ENCODE data around the gene UMODL1. TPM values are rescaled to one million over a fixed set of nuclear protein-coding genes. Genes with fewer than 3 reads are reported as not detected.

UMODL1 gene
- total and polyA plus RNA-seq, 2 donors, result 1.4 to 1.7 TPM

DNA sequence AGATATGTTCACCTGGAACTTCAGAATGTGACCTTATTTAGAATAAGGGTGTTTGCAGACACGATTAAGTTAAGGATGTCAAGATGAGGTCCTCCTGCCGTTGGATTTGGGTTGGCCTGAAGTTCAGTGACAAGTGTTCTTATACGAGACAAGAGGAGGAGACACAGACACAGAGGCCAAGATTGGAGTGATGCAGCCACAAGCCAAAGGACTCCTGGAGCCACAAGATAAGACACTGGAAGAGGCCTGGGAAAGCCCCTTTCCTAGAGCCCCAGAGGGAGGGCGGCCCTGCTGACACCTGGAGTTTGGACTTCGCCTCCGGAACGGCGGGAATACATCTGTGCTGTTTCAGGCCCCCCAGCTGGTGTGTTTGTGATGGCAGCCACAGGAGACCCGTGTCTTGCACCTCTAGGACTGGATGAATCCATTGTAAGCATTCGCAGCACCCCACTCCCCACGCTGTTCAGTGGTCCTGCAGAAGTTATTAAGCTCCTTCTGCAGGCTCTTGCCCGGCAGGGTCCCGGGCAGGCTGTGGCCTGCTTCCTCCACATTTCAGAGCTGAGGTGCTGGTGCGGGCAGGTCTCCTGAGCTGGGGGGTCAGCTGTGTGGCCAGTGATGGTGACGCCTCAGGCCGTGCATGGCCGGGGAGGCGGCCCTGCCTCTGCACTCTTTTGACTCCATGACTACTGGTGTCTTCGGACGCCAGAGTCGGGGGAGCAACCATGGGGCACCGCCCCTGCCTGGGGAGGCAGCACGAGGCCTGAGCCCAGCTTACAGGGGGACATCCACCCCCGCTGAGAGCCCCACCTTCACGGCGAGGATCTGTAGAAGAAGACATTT lies 34.6 kb downstream of the UMODL1 start:
- 96% methylated on average over 26 of the region's 26 CpGs for WGBS
- Histone ChIP-seq H3K4me3 (ENCODE audit: low read length in 2 of 2) (no peak overlapping the region), H3K27ac (ENCODE audit: low read depth in 1 of 2, low read length in 1 of 2) (no peak overlapping the region), H3K27me3 (ENCODE audit: control insufficient read depth in 2 of 2, insufficient read depth in 1 of 2, low read length in 1 of 2) (no peaks in the 10 kb centered on the region), H3K4me1 (ENCODE audit: control insufficient read depth in 2 of 2, insufficient read depth in 2 of 2, low read length in 2 of 2) (peaks cover 24 to 56% of the 10 kb centered on the region in 2 donors), H3K36me3 (ENCODE audit: control insufficient read depth in 2 of 2, insufficient read depth in 2 of 2, low read length in 1 of 2) (no peaks in the 10 kb centered on the region), H3K9me3 (ENCODE audit: control insufficient read depth in 2 of 2, insufficient read depth in 1 of 2, low read length in 1 of 2) (no peaks in the 10 kb centered on the region)
- no peak for DNase-seq (ENCODE audit: low read depth in 6 of 9, low spot score in 9 of 9)

DNA sequence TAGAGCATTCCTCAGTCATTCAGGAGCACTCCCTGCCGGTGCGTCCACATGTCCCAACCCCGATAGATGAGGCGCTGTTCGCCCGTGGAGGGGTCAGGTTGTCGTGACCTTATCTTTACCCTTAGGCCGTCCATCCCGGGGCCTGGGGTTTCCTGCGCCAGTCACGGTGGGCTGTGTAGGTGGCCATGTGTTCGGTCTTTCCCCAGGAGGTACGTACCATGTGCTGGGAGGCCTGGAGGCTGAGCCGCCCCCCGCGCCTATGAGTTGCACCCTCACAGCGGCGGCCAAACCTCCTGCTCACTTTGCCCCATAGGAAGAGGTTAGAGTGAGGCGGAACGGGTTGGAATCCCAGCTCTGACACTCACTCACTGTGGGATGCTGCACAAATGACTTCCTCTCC lies 35.3 kb downstream of the UMODL1 start:
- H3K27ac ChIP-seq (ENCODE audit: low read depth in 1 of 2, low read length in 1 of 2), result no peak overlapping the region
- 98% methylated on average over 20 of the region's 20 CpGs for WGBS
- peaks cover 20 to 50% of the 10 kb centered on the region in 2 donors for H3K4me1 ChIP-seq (ENCODE audit: control insufficient read depth in 2 of 2, insufficient read depth in 2 of 2, low read length in 2 of 2)
- no peak overlapping the region for H3K4me3 ChIP-seq (ENCODE audit: low read length in 2 of 2)
- no peaks in the 10 kb centered on the region for H3K9me3 ChIP-seq (ENCODE audit: control insufficient read depth in 2 of 2, insufficient read depth in 1 of 2, low read length in 1 of 2)
- H3K36me3 ChIP-seq (ENCODE audit: control insufficient read depth in 2 of 2, insufficient read depth in 2 of 2, low read length in 1 of 2), result no peaks in the 10 kb centered on the region
- no peaks in the 10 kb centered on the region for H3K27me3 ChIP-seq (ENCODE audit: control insufficient read depth in 2 of 2, insufficient read depth in 1 of 2, low read length in 1 of 2)
- DNase-seq (ENCODE audit: low read depth in 6 of 9, low spot score in 9 of 9), result no peak

DNA sequence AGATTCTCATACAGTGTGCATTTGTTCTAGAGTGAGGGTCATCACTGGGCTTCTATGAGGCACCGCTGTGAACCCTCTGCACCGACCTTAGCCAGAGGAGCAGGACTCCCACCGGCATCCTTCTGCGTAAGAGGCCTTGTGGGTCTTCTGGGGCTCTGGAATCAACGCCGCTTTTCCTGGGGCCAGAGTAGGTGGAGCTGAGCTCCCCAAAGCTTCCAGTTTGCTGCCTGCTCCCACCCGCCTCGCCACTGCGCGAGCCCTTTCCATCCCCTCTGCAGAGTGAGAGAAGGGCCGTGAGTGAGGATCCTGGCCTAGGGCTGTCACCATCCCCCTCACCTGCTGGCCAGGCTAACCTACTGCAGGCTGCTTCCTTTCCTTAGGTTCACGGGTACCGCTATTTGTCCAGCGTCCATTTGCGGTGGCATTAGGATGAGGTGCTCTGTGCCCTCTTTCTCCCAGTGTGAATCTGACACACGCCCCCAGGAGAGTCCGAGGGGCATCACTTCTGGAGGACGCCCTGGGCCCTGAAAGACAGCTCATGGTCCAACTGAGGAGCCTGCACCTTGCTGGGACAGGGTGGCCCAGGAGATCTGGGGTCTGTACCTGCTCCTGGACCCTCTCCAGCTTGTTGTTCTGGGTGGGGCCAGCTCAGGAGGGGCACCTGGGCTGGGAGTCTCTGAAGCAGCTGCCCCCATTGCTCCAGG lies 36.2 kb downstream of the UMODL1 start:
- peaks cover 12 to 41% of the 10 kb centered on the region in 2 donors for H3K4me1 ChIP-seq (ENCODE audit: control insufficient read depth in 2 of 2, insufficient read depth in 2 of 2, low read length in 2 of 2)
- peak overlapping the region in 1 of 2 donors; percentile 19 for H3K4me3 ChIP-seq (ENCODE audit: low read length in 2 of 2)
- H3K27me3 ChIP-seq (ENCODE audit: control insufficient read depth in 2 of 2, insufficient read depth in 1 of 2, low read length in 1 of 2), result no peaks in the 10 kb centered on the region
- H3K36me3 ChIP-seq (ENCODE audit: control insufficient read depth in 2 of 2, insufficient read depth in 2 of 2, low read length in 1 of 2), result no peaks in the 10 kb centered on the region
- peak overlapping the region; percentile 31 to 87 for H3K27ac ChIP-seq (ENCODE audit: low read depth in 1 of 2, low read length in 1 of 2)
- WGBS, result 90% methylated on average over 18 of the region's 18 CpGs
- peaks cover 0 to 4% of the 10 kb centered on the region in 2 donors for H3K9me3 ChIP-seq (ENCODE audit: control insufficient read depth in 2 of 2, insufficient read depth in 1 of 2, low read length in 1 of 2)
- DNase-seq (ENCODE audit: low read depth in 6 of 9, low spot score in 9 of 9), result no peak

DNA sequence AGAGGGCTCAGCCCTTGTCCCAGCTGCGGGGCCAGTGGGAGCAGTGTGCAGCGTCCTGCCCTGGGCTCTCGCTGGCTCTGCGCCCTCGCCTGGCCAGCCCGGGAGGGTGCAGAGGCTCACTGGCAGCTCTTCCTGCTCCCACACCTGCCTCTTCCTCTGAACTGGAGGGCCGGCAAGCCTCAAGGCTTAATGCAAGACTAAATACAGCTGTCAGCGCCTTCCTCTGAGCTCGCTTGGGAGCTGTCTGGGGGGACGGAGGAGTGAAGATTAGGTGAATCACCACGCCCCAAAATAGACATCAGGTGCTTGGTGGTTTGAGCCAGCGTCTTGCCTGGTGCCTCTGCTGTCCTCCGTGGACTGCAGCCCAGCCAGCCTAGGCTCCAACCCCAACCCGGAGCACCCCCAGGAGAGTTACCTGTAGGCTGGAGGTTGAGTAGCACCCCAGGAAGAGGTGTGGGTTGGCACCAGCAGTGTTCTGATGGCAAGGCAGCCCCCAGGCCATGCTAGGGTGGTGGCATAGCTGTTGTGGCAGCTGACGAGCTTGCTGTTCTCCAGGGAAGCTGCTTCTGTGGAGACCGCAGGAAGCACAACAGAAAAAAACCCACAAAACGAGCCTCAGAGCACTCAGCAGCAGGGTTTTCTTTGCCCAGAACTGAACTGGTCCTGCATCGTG lies 36.9 kb downstream of the UMODL1 start:
- H3K27me3 ChIP-seq (ENCODE audit: control insufficient read depth in 2 of 2, insufficient read depth in 1 of 2, low read length in 1 of 2), result no peaks in the 10 kb centered on the region
- H3K4me3 ChIP-seq (ENCODE audit: low read length in 2 of 2), result peak overlapping the region; percentile 19 to 26
- H3K27ac ChIP-seq (ENCODE audit: low read depth in 1 of 2, low read length in 1 of 2), result peak overlapping the region; percentile 47 to 87
- H3K36me3 ChIP-seq (ENCODE audit: control insufficient read depth in 2 of 2, insufficient read depth in 2 of 2, low read length in 1 of 2), result no peaks in the 10 kb centered on the region
- H3K4me1 ChIP-seq (ENCODE audit: control insufficient read depth in 2 of 2, insufficient read depth in 2 of 2, low read length in 2 of 2), result peaks cover 8 to 40% of the 10 kb centered on the region in 2 donors
- 2% methylated on average over 18 of the region's 18 CpGs for WGBS
- peak in 5 of 9 donors; percentile 54 to 79 (median 70) for DNase-seq (ENCODE audit: low read depth in 6 of 9, low spot score in 9 of 9)
- H3K9me3 ChIP-seq (ENCODE audit: control insufficient read depth in 2 of 2, insufficient read depth in 1 of 2, low read length in 1 of 2), result peaks cover 0 to 4% of the 10 kb centered on the region in 2 donors

DNA sequence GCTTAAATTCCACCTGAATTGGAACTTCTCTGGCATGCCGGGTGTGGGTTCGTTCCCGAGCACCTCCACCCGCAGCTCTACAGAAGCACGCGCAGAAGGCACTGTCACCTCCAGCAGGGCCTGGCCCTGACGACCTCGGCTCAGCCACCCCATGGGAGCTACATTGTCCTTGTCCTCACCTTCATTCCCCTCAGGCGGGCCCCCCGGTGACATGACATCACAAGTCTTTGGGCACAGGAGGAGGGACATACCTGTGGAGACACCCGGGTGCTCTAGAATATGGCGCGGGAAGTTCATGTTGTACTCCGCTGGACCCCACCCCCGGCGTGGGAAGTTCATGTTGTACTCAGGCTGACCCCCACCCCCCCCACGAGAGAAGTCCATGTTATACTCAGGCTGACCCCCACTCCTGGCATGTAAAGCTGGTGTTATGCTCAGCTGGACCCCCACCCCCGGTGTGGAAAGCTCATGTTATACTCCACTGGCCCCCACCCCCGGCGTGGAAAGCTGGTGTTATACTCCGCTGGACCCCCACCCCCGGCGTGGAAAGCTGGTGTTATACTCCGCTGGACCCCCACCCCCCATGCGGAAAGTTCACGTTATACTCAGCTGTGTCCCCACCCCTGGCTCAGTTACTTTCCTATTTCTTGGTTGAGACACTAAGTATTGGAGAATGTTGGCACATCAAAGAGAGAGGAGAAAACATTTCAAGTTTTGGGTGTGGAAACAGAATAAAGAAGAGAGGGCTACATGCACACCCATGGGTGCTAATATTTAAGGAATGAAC lies 37.6 kb downstream of the UMODL1 start:
- no peak for DNase-seq (ENCODE audit: low read depth in 6 of 9, low spot score in 9 of 9)
- no peaks in the 10 kb centered on the region for H3K36me3 ChIP-seq (ENCODE audit: control insufficient read depth in 2 of 2, insufficient read depth in 2 of 2, low read length in 1 of 2)
- H3K27me3 ChIP-seq (ENCODE audit: control insufficient read depth in 2 of 2, insufficient read depth in 1 of 2, low read length in 1 of 2), result no peaks in the 10 kb centered on the region
- WGBS, result 56% methylated on average over 26 of the region's 26 CpGs
- H3K27ac ChIP-seq (ENCODE audit: low read depth in 1 of 2, low read length in 1 of 2), result peak overlapping the region; percentile 47 to 87
- peaks cover 8 to 41% of the 10 kb centered on the region in 2 donors for H3K4me1 ChIP-seq (ENCODE audit: control insufficient read depth in 2 of 2, insufficient read depth in 2 of 2, low read length in 2 of 2)
- H3K9me3 ChIP-seq (ENCODE audit: control insufficient read depth in 2 of 2, insufficient read depth in 1 of 2, low read length in 1 of 2), result peaks cover 0 to 4% of the 10 kb centered on the region in 2 donors
- peak overlapping the region; percentile 19 to 26 for H3K4me3 ChIP-seq (ENCODE audit: low read length in 2 of 2)

DNA sequence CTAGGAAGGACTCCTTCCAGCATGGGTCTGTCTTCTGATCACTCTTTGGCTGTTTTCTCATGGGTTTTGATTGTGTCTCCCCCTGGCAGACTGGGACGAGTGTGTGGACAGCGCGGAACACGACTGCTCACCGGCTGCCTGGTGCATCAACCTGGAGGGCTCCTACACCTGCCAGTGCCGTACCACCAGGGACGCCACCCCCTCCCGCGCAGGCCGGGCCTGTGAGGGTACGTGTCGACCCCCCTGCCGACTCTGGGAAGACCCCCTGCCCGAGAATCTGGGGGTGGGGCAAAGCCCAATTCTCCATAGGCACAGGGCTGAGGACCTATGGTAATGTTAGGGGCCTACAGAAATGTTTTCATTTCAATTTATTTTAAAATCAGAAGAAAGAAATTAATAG lies 38.4 kb downstream of the UMODL1 start:
- peaks cover 0 to 4% of the 10 kb centered on the region in 2 donors for H3K9me3 ChIP-seq (ENCODE audit: control insufficient read depth in 2 of 2, insufficient read depth in 1 of 2, low read length in 1 of 2)
- peaks cover 8 to 41% of the 10 kb centered on the region in 2 donors for H3K4me1 ChIP-seq (ENCODE audit: control insufficient read depth in 2 of 2, insufficient read depth in 2 of 2, low read length in 2 of 2)
- no peak for DNase-seq (ENCODE audit: low read depth in 6 of 9, low spot score in 9 of 9)
- no peak overlapping the region for H3K27ac ChIP-seq (ENCODE audit: low read depth in 1 of 2, low read length in 1 of 2)
- H3K4me3 ChIP-seq (ENCODE audit: low read length in 2 of 2), result no peak overlapping the region
- no peaks in the 10 kb centered on the region for H3K27me3 ChIP-seq (ENCODE audit: control insufficient read depth in 2 of 2, insufficient read depth in 1 of 2, low read length in 1 of 2)
- H3K36me3 ChIP-seq (ENCODE audit: control insufficient read depth in 2 of 2, insufficient read depth in 2 of 2, low read length in 1 of 2), result no peaks in the 10 kb centered on the region
- WGBS, result 97% methylated on average over 14 of the region's 14 CpGs

DNA sequence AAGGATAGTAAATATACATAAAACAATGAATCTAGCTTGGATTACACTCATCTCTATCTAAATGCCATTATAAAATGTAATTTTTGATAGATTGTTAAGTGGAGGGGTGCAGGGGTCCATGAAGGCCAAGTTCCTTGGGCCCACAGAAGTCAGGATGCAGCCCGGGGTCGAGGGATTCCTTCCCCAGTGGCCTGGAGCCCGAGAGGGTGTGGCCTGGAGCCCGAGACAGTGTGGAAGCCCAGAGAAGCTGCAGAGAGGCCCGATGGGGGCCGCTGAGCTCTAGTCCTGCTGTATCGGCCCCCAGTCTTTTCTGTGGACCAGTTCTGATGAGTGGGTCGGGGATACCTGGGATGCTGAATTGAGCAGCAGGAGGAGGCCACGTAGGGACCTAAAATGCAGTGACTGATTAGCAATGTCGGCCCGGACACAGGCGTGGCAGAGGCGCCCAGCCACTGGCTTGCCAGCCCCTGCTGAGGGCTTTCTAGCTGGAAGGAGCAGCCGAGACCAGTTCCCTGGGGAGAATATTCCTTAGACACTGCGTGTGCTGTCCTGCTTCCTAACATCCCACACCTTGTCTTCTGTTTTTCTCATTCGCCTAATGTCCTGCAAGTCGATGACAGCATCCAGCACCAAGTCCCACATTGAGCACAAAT lies 38.9 kb downstream of the UMODL1 start:
- no peak for DNase-seq (ENCODE audit: low read depth in 6 of 9, low spot score in 9 of 9)
- H3K27me3 ChIP-seq (ENCODE audit: control insufficient read depth in 2 of 2, insufficient read depth in 1 of 2, low read length in 1 of 2), result no peaks in the 10 kb centered on the region
- no peak overlapping the region for H3K4me3 ChIP-seq (ENCODE audit: low read length in 2 of 2)
- 92% methylated on average over 17 of the region's 17 CpGs for WGBS
- H3K4me1 ChIP-seq (ENCODE audit: control insufficient read depth in 2 of 2, insufficient read depth in 2 of 2, low read length in 2 of 2), result peaks cover 8 to 41% of the 10 kb centered on the region in 2 donors
- no peaks in the 10 kb centered on the region for H3K36me3 ChIP-seq (ENCODE audit: control insufficient read depth in 2 of 2, insufficient read depth in 2 of 2, low read length in 1 of 2)
- H3K27ac ChIP-seq (ENCODE audit: low read depth in 1 of 2, low read length in 1 of 2), result no peak overlapping the region
- H3K9me3 ChIP-seq (ENCODE audit: control insufficient read depth in 2 of 2, insufficient read depth in 1 of 2, low read length in 1 of 2), result peaks cover 0 to 4% of the 10 kb centered on the region in 2 donors

DNA sequence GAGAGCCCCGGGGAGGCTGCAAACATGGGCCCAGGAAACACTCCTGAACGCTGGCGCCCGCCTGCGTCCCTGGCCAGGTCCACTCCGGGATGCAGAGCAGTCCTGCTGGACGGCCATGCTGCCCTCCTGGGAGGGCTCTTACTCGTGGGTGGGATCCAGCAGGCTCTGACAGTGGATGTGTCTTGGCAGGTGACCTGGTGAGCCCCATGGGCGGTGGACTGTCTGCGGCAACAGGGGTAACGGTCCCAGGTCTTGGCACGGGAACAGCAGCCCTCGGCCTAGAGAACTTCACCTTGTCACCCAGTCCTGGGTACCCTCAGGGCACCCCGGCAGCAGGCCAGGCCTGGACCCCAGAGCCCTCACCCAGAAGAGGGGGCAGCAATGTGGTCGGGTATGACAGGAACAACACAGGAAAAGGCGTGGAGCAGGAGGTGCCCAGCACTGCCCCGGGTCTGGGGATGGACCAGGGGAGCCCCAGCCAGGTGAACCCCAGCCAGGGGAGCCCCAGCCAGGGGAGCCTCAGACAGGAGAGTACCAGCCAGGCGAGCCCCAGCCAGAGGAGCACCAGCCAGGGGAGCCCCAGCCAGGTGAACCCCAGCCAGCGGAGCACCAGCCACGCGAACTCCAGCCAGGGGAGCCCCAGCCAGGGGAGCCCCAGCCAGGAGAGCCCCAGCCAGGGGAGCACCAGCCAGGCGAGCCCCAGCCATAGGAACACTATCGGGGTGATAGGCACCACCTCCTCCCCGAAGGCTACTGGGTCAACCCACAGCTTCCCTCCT lies 39.8 kb downstream of the UMODL1 start:
- no peaks in the 10 kb centered on the region for H3K36me3 ChIP-seq (ENCODE audit: control insufficient read depth in 2 of 2, insufficient read depth in 2 of 2, low read length in 1 of 2)
- H3K27ac ChIP-seq (ENCODE audit: low read depth in 1 of 2, low read length in 1 of 2), result no peak overlapping the region
- DNase-seq (ENCODE audit: low read depth in 6 of 9, low spot score in 9 of 9), result no peak
- WGBS, result 91% methylated on average over 24 of the region's 24 CpGs
- H3K4me1 ChIP-seq (ENCODE audit: control insufficient read depth in 2 of 2, insufficient read depth in 2 of 2, low read length in 2 of 2), result peaks cover 8 to 41% of the 10 kb centered on the region in 2 donors
- H3K27me3 ChIP-seq (ENCODE audit: control insufficient read depth in 2 of 2, insufficient read depth in 1 of 2, low read length in 1 of 2), result no peaks in the 10 kb centered on the region
- H3K9me3 ChIP-seq (ENCODE audit: control insufficient read depth in 2 of 2, insufficient read depth in 1 of 2, low read length in 1 of 2), result peaks cover 0 to 4% of the 10 kb centered on the region in 2 donors
- no peak overlapping the region for H3K4me3 ChIP-seq (ENCODE audit: low read length in 2 of 2)
